HEK293 (cell line): ENCODE measurements around the gene VWF.

Source experiments
- CTCF ChIA-PET: fragments of 350-600 bp; formaldehyde crosslinking; extraction: SDS; loops from one replicate; lab custom pipeline; 2021; ENCODE audit warnings: antibody characterized with exemption; lab: Yijun Ruan, JAX
- POLR2A ChIA-PET: fragments of 300-600 bp; formaldehyde crosslinking; extraction: SDS; loops from one replicate; lab custom pipeline; 2020; ENCODE audit warnings: antibody characterized with exemption, inconsistent platforms; lab: Yijun Ruan, JAX
- H3K27ac ChIP-seq: fragments of 200-500 bp; sonication (Bioruptor generic); 2 replicates; pipeline ENCODE4 v1.5.1; 2014; ENCODE audit warnings: low read depth, low read length, control low read depth, inconsistent platforms; ENCODE audit errors: extremely low read depth
- H3K36me3 ChIP-seq, 2 experiments: fragments of 200-500 bp in 1 of 2; sonication (Bioruptor generic) in 1 of 2; 1 replicate in 1 of 2; 2 replicates in 1 of 2; pipeline ENCODE4 v1.5.1; 2014 to 2017; ENCODE audit warnings: inconsistent platforms in 2 of 2, low read length in 2 of 2; ENCODE audit not compliant: control insufficient read depth in 2 of 2, insufficient read depth in 1 of 2
- H3K4me1 ChIP-seq: fragments of 200-500 bp; sonication (Bioruptor generic); 2 replicates; pipeline ENCODE4 v1.5.1; 2014; ENCODE audit warnings: mild to moderate bottlenecking, low read length, inconsistent platforms; ENCODE audit not compliant: control insufficient read depth, insufficient read depth
- H3K4me3 ChIP-seq: 2 replicates; pipeline ENCODE4 v1.5.1; 2011; ENCODE audit warnings: low read depth, mild to moderate bottlenecking, control low read depth, low read length, moderate library complexity
- H3K9me3 ChIP-seq: fragments of 200-500 bp; sonication (Bioruptor generic); 2 replicates; pipeline ENCODE4 v1.5.1; 2014; ENCODE audit warnings: low read depth, low read length, inconsistent platforms; ENCODE audit not compliant: control insufficient read depth, insufficient read depth
- PBX3 ChIP-seq: sonication (generic); formaldehyde crosslinking; IDR thresholded peaks from 2 replicates; pipeline ENCODE4 v1.8.1; 2022; ENCODE audit warnings: mild to moderate bottlenecking, moderate library complexity, missing genetic modification reagents
- PRDM1 ChIP-seq: fragments of 450-650 bp; formaldehyde crosslinking; IDR thresholded peaks from 2 replicates; pipeline ENCODE4; 2016; ENCODE audit warnings: missing biosample characterization, missing genetic modification characterization
- REPIN1 ChIP-seq: fragments of 450-650 bp; formaldehyde crosslinking; IDR thresholded peaks from 2 replicates; pipeline ENCODE4 v1.5.1; 2017; ENCODE audit warnings: missing biosample characterization, missing genetic modification characterization, low read depth
- REST ChIP-seq: fragments of 450-650 bp; formaldehyde crosslinking; IDR thresholded peaks from 2 replicates; pipeline ENCODE4 v1.5.1; 2016; ENCODE audit warnings: missing biosample characterization, missing genetic modification characterization
- SETDB1 ChIP-seq: IDR thresholded peaks from one replicate; pipeline ENCODE4 v1.6.1; 2017; ENCODE audit warnings: mild to moderate bottlenecking, low read length, moderate library complexity, mixed read lengths; ENCODE audit not compliant: insufficient read length
- WT1 ChIP-seq: fragments of 450-650 bp; formaldehyde crosslinking; IDR thresholded peaks from 2 replicates; pipeline ENCODE4 v1.5.1; 2016; ENCODE audit warnings: missing biosample characterization, missing genetic modification characterization
- ZBTB26 ChIP-seq: fragments of 450-650 bp; formaldehyde crosslinking; optimal IDR thresholded peaks from 2 replicates; pipeline ENCODE3; 2016; ENCODE audit warnings: missing biosample characterization, mild to moderate bottlenecking, missing genetic modification characterization
- ZBTB7A ChIP-seq: fragments of 450-650 bp; formaldehyde crosslinking; IDR thresholded peaks from 2 replicates; pipeline ENCODE4 v1.5.1; 2016; ENCODE audit warnings: low read depth, missing biosample characterization, missing genetic modification characterization
- ZNF121 ChIP-seq: fragments of 450-650 bp; formaldehyde crosslinking; IDR thresholded peaks from 2 replicates; pipeline ENCODE4 v1.5.1; 2016; ENCODE audit warnings: missing biosample characterization, missing genetic modification characterization
- ZNF184 ChIP-seq: fragments of 450-650 bp; IDR thresholded peaks from 2 replicates; pipeline ENCODE4 v1.5.1; 2018; ENCODE audit warnings: missing biosample characterization, mild to moderate bottlenecking, missing genetic modification characterization
- ZNF202 ChIP-seq: fragments of 450-650 bp; formaldehyde crosslinking; IDR thresholded peaks from 2 replicates; pipeline ENCODE4 v1.5.1; 2016; ENCODE audit warnings: missing biosample characterization, missing genetic modification characterization, borderline replicate concordance
- ZNF221 ChIP-seq: fragments of 450-650 bp; formaldehyde crosslinking; IDR thresholded peaks from 2 replicates; pipeline ENCODE4 v1.5.1; 2017; ENCODE audit warnings: missing biosample characterization, missing genetic modification characterization, borderline replicate concordance
- ZNF223 ChIP-seq: fragments of 450-650 bp; formaldehyde crosslinking; IDR thresholded peaks from 2 replicates; pipeline ENCODE4 v1.5.1; 2016; ENCODE audit warnings: missing biosample characterization, missing genetic modification characterization
- ZNF280C ChIP-seq: fragments of 450-650 bp; formaldehyde crosslinking; IDR thresholded peaks from 2 replicates; pipeline ENCODE4 v1.5.1; 2016; ENCODE audit warnings: missing biosample characterization, missing genetic modification characterization
- ZNF398 ChIP-seq: fragments of 450-650 bp; formaldehyde crosslinking; IDR thresholded peaks from 2 replicates; pipeline ENCODE4 v1.5.1; 2017; ENCODE audit warnings: missing biosample characterization, missing genetic modification characterization
- ZNF488 ChIP-seq: fragments of 450-650 bp; formaldehyde crosslinking; IDR thresholded peaks from 2 replicates; pipeline ENCODE4 v1.5.1; 2016; ENCODE audit warnings: missing biosample characterization, missing genetic modification characterization
- ZNF600 ChIP-seq: fragments of 450-650 bp; formaldehyde crosslinking; IDR thresholded peaks from 2 replicates; pipeline ENCODE4 v1.5.1; 2016; ENCODE audit warnings: missing biosample characterization, missing genetic modification characterization
- ZNF623 ChIP-seq: fragments of 450-650 bp; formaldehyde crosslinking; IDR thresholded peaks from 2 replicates; pipeline ENCODE4 v1.5.1; 2016; ENCODE audit warnings: missing biosample characterization, missing genetic modification characterization
- ZNF629 ChIP-seq: fragments of 450-650 bp; formaldehyde crosslinking; IDR thresholded peaks from 2 replicates; pipeline ENCODE4 v1.5.1; 2017; ENCODE audit warnings: missing biosample characterization, missing genetic modification characterization
- ZNF654 ChIP-seq: fragments of 450-650 bp; formaldehyde crosslinking; IDR thresholded peaks from 2 replicates; pipeline ENCODE4 v1.5.1; 2016; ENCODE audit warnings: low read depth, missing biosample characterization, missing genetic modification characterization
- ZNF664 ChIP-seq: fragments of 450-650 bp; formaldehyde crosslinking; IDR thresholded peaks from 2 replicates; pipeline ENCODE4 v1.5.1; 2016; ENCODE audit warnings: missing biosample characterization, missing genetic modification characterization
- ZNF677 ChIP-seq: fragments of 450-650 bp; IDR thresholded peaks from 2 replicates; pipeline ENCODE4 v1.5.0; 2018; ENCODE audit warnings: missing biosample characterization, mild to moderate bottlenecking, missing genetic modification characterization, moderate library complexity
- ZNF701 ChIP-seq: fragments of 450-650 bp; formaldehyde crosslinking; IDR thresholded peaks from 2 replicates; pipeline ENCODE4 v1.5.1; 2016; ENCODE audit warnings: missing biosample characterization, missing genetic modification characterization
- ZNF785 ChIP-seq: fragments of 450-650 bp; formaldehyde crosslinking; IDR thresholded peaks from 2 replicates; pipeline ENCODE4 v1.5.1; 2016; ENCODE audit warnings: missing biosample characterization, missing genetic modification characterization

VWF gene

GRCh38 chr12:5987573-5987972 is 136.9 kb downstream of the VWF start:
- POLR2A ChIA-PET = interaction anchor here (1.4 kb wide), 1 partner anchor 50 kb away, joined by 6 read pairs; no protein-coding TSS in a partner anchor
- no peak overlapping the region for H3K27ac ChIP-seq
- no peak overlapping the region for H3K4me3 ChIP-seq
- TF ChIP-seq ZNF654 (tag by site-specific recombination) (no peak), ZNF677 (tag by site-specific recombination) (no peak), ZNF623 (tag by site-specific recombination) (no peak), ZNF785 (no peak), ZNF629 (tag by site-specific recombination) (no peak), ZNF202 (no peak), WT1 (tag by site-specific recombination) (no peak), ZBTB26 (tag by site-specific recombination) (no peak), ZNF221 (tag by site-specific recombination) (no peak), PRDM1 (tag by site-specific recombination) (no peak), ZNF223 (tag by site-specific recombination) (no peak), ZNF398 (tag by site-specific recombination) (no peak), ZNF280C (tag by site-specific recombination) (no peak), REPIN1 (tag by site-specific recombination) (no peak), ZBTB7A (tag by site-specific recombination) (no peak), ZNF701 (no peak)
- TF ChIP-seq, all 188 proteins: peak for 0
- CTCF ChIA-PET = interaction anchor here (0.6 to 11.5 kb wide), 27 partner anchors 9 to 671 kb away, joined by 3 to 349 read pairs (median 12); no protein-coding TSS in a partner anchor
- Histone ChIP-seq H3K9me3 (no peaks in the 10 kb centered on the region), H3K4me1 (no peaks in the 10 kb centered on the region), H3K36me3 (no peaks in the 10 kb centered on the region)

GRCh38 chr12:5985471-5985870 is 139.0 kb downstream of the VWF start:
- ChIA-PET CTCF (interaction anchor here (2.1 kb wide), 1 partner anchor 53 kb away, joined by 12 read pairs; no protein-coding TSS in a partner anchor), POLR2A (no interaction called here)
- H3K4me3 ChIP-seq = no peak overlapping the region
- H3K36me3 ChIP-seq = no peaks in the 10 kb centered on the region
- no peaks in the 10 kb centered on the region for H3K4me1 ChIP-seq
- TF ChIP-seq ZNF600 (tag by site-specific recombination) = no peak
- TF ChIP-seq ZNF184 (tag by site-specific recombination) = no peak
- no peak for TF ChIP-seq SETDB1
- no peak for TF ChIP-seq ZNF488 (tag by site-specific recombination)
- no peak for TF ChIP-seq REST (tag by site-specific recombination)
- no peak for TF ChIP-seq PBX3 (CRISPR knock-in tag)
- TF ChIP-seq ZNF121 (tag by site-specific recombination) = no peak
- no peak for TF ChIP-seq ZNF664
- no peaks in the 10 kb centered on the region for H3K9me3 ChIP-seq
- no peak overlapping the region for H3K27ac ChIP-seq
